GM19023 (cell line): ENCODE data around the gene EDA.

Experiments
- ATAC-seq: cut with Tn5 transposase; IDR thresholded peaks from one replicate; pipeline ENCODE4 v1.9.1; 2021; ENCODE audit warnings: mild to moderate bottlenecking, moderate library complexity; ENCODE audit not compliant: unreplicated experiment

Gene EDA

DNA sequence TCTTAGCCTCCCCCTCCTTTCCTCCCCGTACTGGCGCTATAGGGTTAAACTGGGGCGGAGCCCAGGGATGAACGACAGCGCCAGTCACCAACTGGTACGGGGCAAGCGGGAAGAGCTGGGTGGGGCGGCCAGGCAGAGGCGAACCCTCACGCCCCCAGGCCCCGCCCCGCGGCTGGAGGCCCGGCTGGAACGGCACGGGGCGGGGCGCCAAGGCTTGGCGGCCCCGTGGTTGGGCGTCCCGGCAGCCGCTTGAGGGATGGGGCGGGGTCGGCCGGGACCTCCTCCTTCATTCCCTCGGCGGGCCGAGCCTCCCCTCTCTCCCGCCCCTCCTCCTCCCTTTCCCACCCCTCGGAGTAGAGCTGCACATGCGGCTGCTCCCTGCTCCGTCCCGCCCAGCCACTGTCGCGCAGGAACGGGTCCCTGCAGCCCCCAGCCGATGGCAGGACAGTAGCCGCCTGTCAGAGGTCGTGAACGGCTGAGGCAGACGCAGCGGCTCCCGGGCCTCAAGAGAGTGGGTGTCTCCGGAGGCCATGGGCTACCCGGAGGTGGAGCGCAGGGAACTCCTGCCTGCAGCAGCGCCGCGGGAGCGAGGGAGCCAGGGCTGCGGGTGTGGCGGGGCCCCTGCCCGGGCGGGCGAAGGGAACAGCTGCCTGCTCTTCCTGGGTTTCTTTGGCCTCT, at the start of gene EDA:
EDA (plus strand) TSS at position 335 of the 678 bp plus-strand sequence.
- peak; percentile 84 for ATAC-seq

DNA sequence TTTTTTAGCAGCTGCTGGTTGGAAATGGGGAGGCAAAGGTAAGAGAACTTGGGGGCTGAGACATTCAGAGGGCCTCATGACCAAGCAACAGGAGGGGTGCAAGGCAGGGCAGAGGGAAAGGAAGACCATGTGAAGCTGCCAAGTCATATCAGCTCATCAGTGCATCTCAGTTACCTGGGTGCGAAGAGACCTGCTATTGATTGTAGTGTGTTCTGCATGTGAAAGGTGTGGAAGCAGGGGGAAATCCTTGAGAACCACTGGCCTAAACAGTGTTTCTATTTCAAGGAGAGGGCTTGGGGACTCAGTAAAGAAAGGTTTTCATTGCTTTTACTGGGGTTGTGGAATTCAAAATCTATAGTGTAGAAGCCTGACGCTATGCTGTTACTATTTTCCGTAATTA, 47.1 kb upstream of the EDA start:
- no peak for ATAC-seq

DNA sequence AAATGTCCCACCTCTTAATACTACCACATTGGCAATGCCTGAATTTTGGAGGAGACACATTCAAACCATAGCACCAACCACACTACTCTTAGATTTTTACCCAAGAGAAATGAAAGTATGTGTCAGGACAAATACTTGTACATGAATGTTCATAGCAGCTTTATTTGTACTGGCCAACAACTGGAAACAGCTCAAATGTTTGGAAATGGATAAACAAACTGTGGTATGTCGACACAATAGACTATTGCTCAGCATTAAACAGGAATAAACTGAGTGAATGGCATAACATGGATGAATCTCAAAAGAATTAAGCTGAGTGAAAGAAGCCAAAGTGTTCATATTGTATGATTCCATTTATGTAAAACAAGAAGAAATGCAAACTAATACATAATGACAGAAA, 18.5 kb upstream of the EDA start:
- ATAC-seq: no peak

DNA sequence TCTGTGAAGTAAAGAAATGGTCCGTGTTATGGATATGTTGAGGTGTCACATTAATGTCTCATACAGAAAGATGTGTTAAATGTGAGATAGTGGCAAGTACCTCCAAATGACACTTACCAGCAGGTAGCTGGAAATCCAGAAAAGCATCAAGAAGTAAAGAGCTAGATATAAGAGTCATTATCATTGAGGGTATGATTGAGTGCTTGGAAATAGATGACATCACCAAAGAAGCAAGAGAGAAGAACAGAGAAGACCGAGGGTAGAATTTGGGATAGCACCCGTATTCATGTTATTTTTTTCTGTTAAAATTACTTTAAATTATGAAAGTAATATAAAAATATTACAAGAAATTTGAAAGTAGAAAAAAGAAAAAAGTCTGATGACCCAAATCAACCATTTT, 15.7 kb upstream of the EDA start:
- ATAC-seq: no peak

GRCh38 chrX:69603566-69604194, 12.2 kb upstream of the EDA start:
- ATAC-seq: no peak

- ATAC-seq: no peak
These were observed 10.4 kb upstream of the EDA start for GRCh38 chrX:69605521-69605920.

GRCh38 chrX:69607616-69608015, 8.3 kb upstream of the EDA start:
- ATAC-seq: no peak

DNA sequence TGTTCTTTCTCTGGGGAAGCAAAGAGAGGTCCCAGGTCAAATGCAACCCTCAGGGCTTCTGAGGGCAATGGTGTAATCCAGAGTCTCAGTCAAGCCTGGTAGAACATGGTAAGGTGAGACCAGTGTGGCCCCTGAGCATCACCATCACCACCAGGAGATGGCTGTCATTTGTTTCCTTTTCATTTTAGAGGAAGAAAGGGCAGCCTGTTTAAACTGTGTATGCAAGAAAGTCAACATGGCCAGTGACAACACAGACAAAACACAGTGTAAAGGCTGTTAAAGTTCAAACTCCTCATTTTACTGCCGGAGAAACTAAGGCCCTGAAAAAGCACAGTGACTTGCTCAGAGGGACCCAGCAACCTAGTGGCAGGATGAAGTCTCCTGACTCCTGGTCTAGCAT, 2.0 kb upstream of the EDA start:
- no peak for ATAC-seq

GRCh38 chrX:69614886-69615285, 1.0 kb upstream of the EDA start:
- ATAC-seq: no peak

DNA sequence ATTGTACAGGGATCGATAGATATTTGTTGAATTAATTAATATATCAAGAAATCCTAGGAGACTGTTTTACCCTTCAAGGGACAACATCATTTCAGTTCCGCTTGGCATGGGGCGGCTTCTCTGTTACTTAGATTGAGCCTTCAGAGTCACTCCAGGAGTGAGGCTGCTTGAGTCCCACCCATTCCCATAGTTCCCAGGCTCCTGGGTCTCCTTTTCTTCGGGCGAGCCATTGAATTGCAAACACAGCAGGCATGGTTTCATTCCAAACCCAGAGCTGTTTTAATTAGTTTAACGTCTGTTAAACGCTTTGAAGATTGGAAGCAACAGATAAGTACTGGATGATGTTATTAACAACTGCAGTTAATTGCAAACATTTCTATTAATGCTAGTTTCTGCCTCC, 571 bp upstream of the EDA start:
- ATAC-seq: no peak

GRCh38 chrX:69616457-69617203, 717 bp downstream of the EDA start:
- ATAC-seq: no peak

GRCh38 chrX:69618803-69619202, 2.9 kb downstream of the EDA start:
- no peak for ATAC-seq

GRCh38 chrX:69626129-69626528, 10.2 kb downstream of the EDA start:
- no peak for ATAC-seq

DNA sequence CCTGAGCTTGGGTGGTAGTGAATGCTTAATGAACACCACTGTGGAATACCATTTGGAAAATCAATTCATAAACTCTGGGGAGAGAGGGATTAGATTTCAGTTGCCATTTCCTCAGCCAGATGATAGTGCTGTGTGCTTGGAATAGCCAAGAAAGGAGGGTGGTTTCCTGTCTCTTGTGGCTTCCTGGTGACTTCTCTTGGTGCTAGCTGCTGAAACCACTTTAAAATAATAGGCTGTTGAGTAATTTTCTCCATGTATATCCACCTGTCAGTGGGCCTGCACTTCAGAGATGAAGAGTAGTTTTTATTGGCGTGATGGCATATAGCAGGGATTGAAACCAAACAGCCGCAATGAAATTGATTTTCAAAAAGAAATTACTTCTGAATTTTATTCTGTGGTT, 11.8 kb downstream of the EDA start:
- ATAC-seq: no peak

DNA sequence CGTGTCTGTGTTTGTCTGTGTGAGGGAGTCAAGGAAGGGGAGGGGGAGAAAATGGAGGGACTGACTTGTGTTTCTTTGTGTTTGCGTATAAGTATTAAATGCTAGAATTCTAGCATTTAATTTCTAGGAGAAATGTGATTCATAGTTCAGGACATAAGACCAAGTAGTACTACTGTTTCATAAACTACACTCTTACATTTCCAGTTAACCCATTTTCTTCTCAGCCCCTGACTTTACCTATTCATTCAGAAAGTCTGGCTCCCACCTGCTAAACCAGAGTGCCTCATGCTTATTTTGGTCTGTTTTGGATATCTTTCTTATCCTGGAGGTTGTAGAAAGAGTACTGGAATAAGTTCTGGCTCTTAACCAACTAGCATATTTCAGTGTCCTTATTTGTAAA, 14.2 kb downstream of the EDA start:
- ATAC-seq: no peak

DNA sequence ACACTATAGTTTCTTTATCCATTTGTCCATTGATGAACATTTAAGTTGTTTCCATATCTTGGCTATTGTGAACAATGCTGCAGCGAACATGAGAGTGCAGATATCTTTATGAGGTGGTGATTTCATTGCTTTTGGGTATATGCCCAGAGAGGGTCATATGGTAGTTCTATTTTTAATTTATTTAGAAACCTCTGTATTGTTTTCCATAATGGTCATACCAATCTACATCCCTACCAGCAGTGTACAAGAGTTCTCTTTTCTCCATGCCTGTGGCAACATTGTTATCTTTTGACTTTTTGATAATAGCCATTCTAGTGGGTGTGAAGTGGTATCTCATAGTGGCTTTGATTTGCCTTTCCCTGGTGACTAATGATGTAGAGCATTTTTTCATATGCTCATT, 48.8 kb downstream of the EDA start:
- no peak for ATAC-seq

DNA sequence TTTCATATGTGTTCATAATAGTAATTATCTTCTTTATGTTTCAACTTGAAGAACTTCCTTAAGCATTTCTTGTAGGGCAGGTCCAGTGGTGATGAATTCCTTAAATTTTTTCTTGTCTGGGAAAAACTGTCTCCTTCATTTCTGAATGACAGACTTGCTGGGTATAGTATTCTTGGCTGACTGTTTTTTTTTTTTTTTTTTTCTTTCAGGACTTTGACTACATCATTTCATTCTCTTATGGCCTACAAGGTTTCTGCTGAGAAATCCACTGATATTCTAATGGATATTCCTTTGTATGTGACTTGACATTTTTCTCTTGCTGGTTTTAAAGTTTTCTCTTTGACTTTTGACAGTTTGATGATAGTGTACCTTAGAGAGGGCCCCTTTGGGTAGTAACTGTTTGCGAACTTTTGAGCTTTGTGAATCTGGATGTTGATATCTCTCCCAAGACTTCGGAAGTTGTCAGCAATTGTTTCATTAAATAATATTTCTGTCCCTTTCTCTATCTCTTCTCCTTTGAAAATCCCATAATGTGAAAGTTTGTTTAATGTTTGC, 54.2 kb downstream of the EDA start:
- ATAC-seq: no peak

DNA sequence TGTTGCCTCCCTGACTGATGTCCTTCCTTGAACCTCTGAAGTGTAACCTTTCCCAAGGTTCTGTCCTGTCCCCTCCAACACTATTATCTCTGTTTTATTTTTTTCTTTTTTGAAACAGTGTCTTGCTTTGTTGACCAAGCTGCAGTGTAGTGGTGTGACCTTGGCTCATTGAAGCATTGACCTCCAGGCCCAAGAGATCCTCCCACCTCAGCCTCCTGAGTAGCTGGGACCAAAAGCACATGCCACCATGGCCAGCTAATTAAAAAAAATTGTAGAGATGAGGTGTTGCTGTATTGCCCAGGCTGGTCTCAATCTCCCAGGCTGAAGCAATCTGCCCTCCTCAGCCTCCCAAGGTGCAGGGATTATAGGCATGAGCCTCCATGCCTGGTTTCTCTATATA, 59.0 kb downstream of the EDA start:
- ATAC-seq: no peak

GRCh38 chrX:69705818-69706217, 89.9 kb downstream of the EDA start:
- ATAC-seq: no peak

- ATAC-seq: no peak
These were observed 102.2 kb downstream of the EDA start for GRCh38 chrX:69718102-69718501.

DNA sequence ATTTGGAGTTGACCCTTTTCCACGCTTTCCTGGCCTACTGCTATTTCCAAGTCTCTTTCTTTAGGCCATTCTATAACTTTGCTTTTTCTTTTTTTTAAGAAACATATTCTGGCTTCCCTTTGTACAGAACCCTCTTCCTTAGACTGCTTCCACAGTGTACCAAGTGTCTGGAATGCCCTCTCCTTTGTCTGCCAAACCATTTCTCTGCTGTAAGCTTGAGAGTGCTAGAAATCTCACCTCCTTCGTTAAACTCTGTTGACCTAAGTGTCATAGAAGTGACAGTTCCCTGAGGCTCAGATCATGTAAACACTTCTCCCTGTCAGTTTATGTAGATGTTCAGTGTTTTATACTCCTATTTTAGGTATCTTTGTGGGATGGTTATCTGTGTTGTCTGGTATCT, 108.4 kb downstream of the EDA start:
- no peak for ATAC-seq

GRCh38 chrX:69740317-69740716, 124.4 kb downstream of the EDA start:
- ATAC-seq: no peak
